ENCODE measurements around the gene ATN1. TPM values are rescaled to one million over a fixed set of nuclear protein-coding genes. Genes with fewer than 3 reads are reported as not detected.

The ATN1 gene
- total RNA-seq, 1 donor from 2014 or later, result 149 TPM

GRCh38 chr12:6941782-6942181 is 14.0 kb downstream of the ATN1 start:
- peaks cover 49% of the 10 kb centered on the region for H3K4me1 ChIP-seq
- intact Hi-C loops (cut with DNase I), result loop anchor here (10.0 kb wide), 1 partner anchor 163 kb away; the partner anchor contains the start of gene C1RL
- no peak overlapping the region for H3K27ac ChIP-seq
- peaks cover 18% of the 10 kb centered on the region for H3K36me3 ChIP-seq
- DNase-seq (no peak), ATAC-seq (no peak)
- H3K9me3 ChIP-seq, result no peaks in the 10 kb centered on the region
- H3K4me3 ChIP-seq, result no peak overlapping the region
- H3K27me3 ChIP-seq, result no peaks in the 10 kb centered on the region
- no peak for TF ChIP-seq CTCF (IDR thresholded peaks at IDR 0.05)

GRCh38 chr12:6942331-6942665 is 14.5 kb downstream of the ATN1 start:
- intact Hi-C loops (cut with DNase I), result loop anchor here (10.0 kb wide), 1 partner anchor 163 kb away; the partner anchor contains the start of gene C1RL
- peak overlapping the region; percentile 93 for H3K27ac ChIP-seq

GRCh38 chr12:6943389-6943721 is 15.6 kb downstream of the ATN1 start:
- Histone ChIP-seq H3K9me3 (no peaks in the 10 kb centered on the region), H3K36me3 (peaks cover 18% of the 10 kb centered on the region), H3K4me3 (peak overlapping the region; percentile 62), H3K27ac (peak overlapping the region; percentile 93), H3K27me3 (no peaks in the 10 kb centered on the region), H3K4me1 (peaks cover 44% of the 10 kb centered on the region)
- intact Hi-C loops (cut with DNase I), result loop anchor here (10.0 kb wide), 1 partner anchor 161 kb away; the partner anchor contains the start of gene C1RL
- DNase-seq (no peak), ATAC-seq (peak; percentile 40)
- no peak for TF ChIP-seq CTCF (IDR thresholded peaks at IDR 0.05)

More at GRCh38 chr12:6942331-6942665, 14.5 kb downstream of the ATN1 start:
- no peak for ATAC-seq
- Histone ChIP-seq H3K36me3 (peaks cover 18% of the 10 kb centered on the region), H3K4me1 (peaks cover 49% of the 10 kb centered on the region), H3K9me3 (no peaks in the 10 kb centered on the region), H3K27me3 (no peaks in the 10 kb centered on the region), H3K4me3 (no peak overlapping the region)
- TF ChIP-seq CTCF (IDR thresholded peaks at IDR 0.05), result no peak
- no peak for DNase-seq

GRCh38 chr12:6943722-6944380 is 16.1 kb downstream of the ATN1 start, which contains the start of the genes C12orf57 and RNU7-1:
Gene C12orf57 (plus strand): TSS chr12:6944022. CDS start chr12:6944122, 100 bp downstream.
Gene RNU7-1 (plus strand): TSS chr12:6943816.
- intact Hi-C loops (cut with DNase I), result loop anchor here (10.0 kb wide), 1 partner anchor 161 kb away; the partner anchor contains the start of gene C1RL
- no peaks in the 10 kb centered on the region for H3K27me3 ChIP-seq
- peaks cover 42% of the 10 kb centered on the region for H3K4me1 ChIP-seq
- ATAC-seq, result peak; percentile 40
- H3K4me3 ChIP-seq, result peak within 1 kb of the TSS; percentile 62
- peak; percentile 87 for DNase-seq
- no peak for TF ChIP-seq CTCF (IDR thresholded peaks at IDR 0.05)
- peaks cover 18% of the 10 kb centered on the region for H3K36me3 ChIP-seq
- no peaks in the 10 kb centered on the region for H3K9me3 ChIP-seq
- H3K27ac ChIP-seq, result peak within 1 kb of the TSS; percentile 93

- Histone ChIP-seq H3K9me3 (no peaks in the 10 kb centered on the region), H3K36me3 (peaks cover 18% of the 10 kb centered on the region), H3K27me3 (no peaks in the 10 kb centered on the region), H3K4me3 (peak overlapping the region; percentile 62), H3K4me1 (peaks cover 43% of the 10 kb centered on the region), H3K27ac (peak overlapping the region; percentile 93)
- peak; percentile 81 for ATAC-seq
- intact Hi-C loops (cut with DNase I), result loop anchor here (10.0 kb wide), 1 partner anchor 160 kb away; the partner anchor contains the start of gene C1RL
- peak; percentile 89 for TF ChIP-seq CTCF (IDR thresholded peaks at IDR 0.05)
- DNase-seq, result peak; percentile 96
Measured at GRCh38 chr12:6944381-6945186, 16.8 kb downstream of the ATN1 start.
